Stomach (tissue), 4 donors: ENCODE measurements around the gene TLNRD1.

Experiments
- CTCF ChIP-seq, 7 experiments: fragments of 450-650 bp in 4 of 7; fragments of 200-600 bp in 3 of 7; sonication (generic) in 3 of 7; IDR thresholded peaks; one replicate each; pipeline ENCODE4 v1.5.1; 2016 to 2019; ENCODE audit warnings: antibody characterized with exemption in 7 of 7, control low read depth in 2 of 7, mild to moderate bottlenecking in 1 of 7
- EP300 ChIP-seq: sonication (generic); formaldehyde crosslinking; IDR thresholded peaks from one replicate; pipeline ENCODE4 v1.6.1; 2017; ENCODE audit warnings: antibody characterized with exemption
- POLR2A ChIP-seq, 4 donors: fragments of 450-650 bp; IDR thresholded peaks; one replicate each; pipeline ENCODE4 v1.6.1; 2016; ENCODE audit warnings: antibody characterized with exemption in 4 of 4, control low read depth in 2 of 4, mild to moderate bottlenecking in 1 of 4, moderate library complexity in 1 of 4
- POLR2AphosphoS5 ChIP-seq, 3 donors: sonication (generic); formaldehyde crosslinking; IDR thresholded peaks; one replicate each; pipeline ENCODE4 v1.6.1; 2016; ENCODE audit warnings: antibody characterized with exemption in 3 of 3

GRCh38 chr15:80953001-80953952 is 47.4 kb upstream of the TLNRD1 start:
- TF ChIP-seq CTCF (IDR thresholded peaks at IDR 0.05) (no peak), POLR2A (IDR thresholded peaks at IDR 0.05) (no peak), EP300 (no peak), POLR2AphosphoS5 (IDR thresholded peaks at IDR 0.05) (no peak)
